Smooth muscle cell (in vitro differentiated cells): ENCODE data around the gene PMEPA1. TPM values are rescaled to one million over a fixed set of nuclear protein-coding genes. Genes with fewer than 3 reads are reported as not detected.
A peak's percentile ranks its signal among the peaks of the same experiment; 100 is the strongest.

Experiments used
- DNase-seq: peaks from one replicate; lab custom pipeline; 2025; ENCODE audit not compliant: unreplicated experiment; lab: John Stamatoyannopoulos, UW
- H2AFZ ChIP-seq: fragments of 200-600 bp; sonication (generic); 2 replicates; pipeline ENCODE4 v1.6.0; 2016; ENCODE audit warnings: antibody characterized with exemption, low read depth, mild to moderate bottlenecking
- H3F3A ChIP-seq: fragments of 200-600 bp; sonication (generic); 2 replicates; pipeline ENCODE4 v1.6.0; 2017; ENCODE audit warnings: antibody characterized with exemption, low read depth
- H3K27ac ChIP-seq: fragments of 200-600 bp; sonication (generic); 2 replicates; pipeline ENCODE4 v1.5.1; 2016; ENCODE audit warnings: low read depth, mild to moderate bottlenecking
- H3K27me3 ChIP-seq: fragments of 200-600 bp; sonication (generic); 2 replicates; pipeline ENCODE4 v1.6.1; 2016; ENCODE audit warnings: low read depth, mild to moderate bottlenecking
- H3K36me3 ChIP-seq: fragments of 200-600 bp; sonication (generic); 2 replicates; pipeline ENCODE4 v1.5.1; 2016; ENCODE audit warnings: low read depth
- H3K4me1 ChIP-seq: fragments of 200-600 bp; sonication (generic); 2 replicates; pipeline ENCODE4 v1.5.1; 2016; ENCODE audit warnings: low read depth
- H3K4me2 ChIP-seq: fragments of 200-600 bp; sonication (generic); 2 replicates; pipeline ENCODE4 v1.6.0; 2016; ENCODE audit warnings: mild to moderate bottlenecking
- H3K4me3 ChIP-seq: fragments of 200-600 bp; sonication (generic); 2 replicates; pipeline ENCODE4 v1.5.1; 2016; ENCODE audit warnings: mild to moderate bottlenecking
- H3K79me2 ChIP-seq: fragments of 200-600 bp; sonication (generic); 2 replicates; pipeline ENCODE4 v1.6.0; 2016; ENCODE audit warnings: low read depth, mild to moderate bottlenecking
- H3K9ac ChIP-seq: fragments of 200-600 bp; sonication (generic); 2 replicates; pipeline ENCODE4 v1.6.0; 2016; ENCODE audit warnings: low read depth
- H3K9me3 ChIP-seq: fragments of 200-600 bp; sonication (generic); replicated peaks from 2 replicates; pipeline ENCODE4 v1.5.1; 2016; ENCODE audit warnings: low read depth
- H4K20me1 ChIP-seq: fragments of 200-600 bp; sonication (generic); 2 replicates; pipeline ENCODE4 v1.6.0; 2016; ENCODE audit warnings: low read depth
- CTCF ChIP-seq: fragments of 200-600 bp; sonication (generic); IDR thresholded peaks from 2 replicates; pipeline ENCODE4 v1.5.1; 2017; ENCODE audit warnings: borderline replicate concordance, mild to moderate bottlenecking, antibody characterized with exemption; ENCODE audit not compliant: insufficient read depth, poor library complexity, severe bottlenecking
- WGBS: methylation state at CpG from one replicate; pipeline ENCODE4 v1.1.7; 2016; ENCODE audit warnings: low lambda C conversion rate; 5-methylcytosine and 5-hydroxymethylcytosine counted together
- polyA plus RNA-seq: library from polyadenylated mRNA; unstranded; fragments of >200 nt; fragmentation: Nextera tagmentation; extraction: Ambion mirVana; gene quantifications from 2 replicates; pipeline ENCODE4 v1.2.1, GENCODE V29; 2016
- total RNA-seq: library from RNA; depleted of rRNA; stranded (reverse); fragments of >200 nt; gene quantifications from 2 replicates; pipeline ENCODE4 v1.2.3, GENCODE V29; 2014

Gene PMEPA1
- total and polyA plus RNA-seq, 2 experiments from 2014 or later: 37.2 to 81.9 TPM

- no peak overlapping the region for H2AFZ ChIP-seq
- H3K79me2 ChIP-seq: no peaks in the 10 kb centered on the region
- no peak for DNase-seq
- TF ChIP-seq CTCF: no peak
- H3K27me3 ChIP-seq: no peaks in the 10 kb centered on the region
- H3K9ac ChIP-seq: no peak overlapping the region
- no peak overlapping the region for H3K27ac ChIP-seq
- H3F3A ChIP-seq: peaks cover 4% of the 10 kb centered on the region
- H3K4me1 ChIP-seq: peaks cover 16% of the 10 kb centered on the region
- WGBS: 92% methylated on average over 4 of the region's 4 CpGs
- no peaks in the 10 kb centered on the region for H3K9me3 ChIP-seq
- no peaks in the 10 kb centered on the region for H4K20me1 ChIP-seq
- H3K36me3 ChIP-seq: no peaks in the 10 kb centered on the region
- no peak overlapping the region for H3K4me3 ChIP-seq
- no peak overlapping the region for H3K4me2 ChIP-seq
These were observed 10.1 kb upstream of the PMEPA1 start for GRCh38 chr20:57719951-57720350.

- Histone ChIP-seq H3K36me3 (no peaks in the 10 kb centered on the region), H2AFZ (peak overlapping the region; percentile 90), H3K27me3 (no peaks in the 10 kb centered on the region), H3K9ac (peak overlapping the region; percentile 62), H3K4me1 (peaks cover 16% of the 10 kb centered on the region), H3K4me2 (peak overlapping the region; percentile 95), H3F3A (peaks cover 4% of the 10 kb centered on the region), H3K4me3 (peak overlapping the region; percentile 51), H3K79me2 (no peaks in the 10 kb centered on the region), H3K9me3 (no peaks in the 10 kb centered on the region), H4K20me1 (no peaks in the 10 kb centered on the region), H3K27ac (peak overlapping the region; percentile 79)
- peak; percentile 86 for DNase-seq
- 2% methylated on average over 30 of the region's 31 CpGs for WGBS
- no peak for TF ChIP-seq CTCF
These were observed 8.7 kb upstream of the PMEPA1 start for GRCh38 chr20:57718490-57719009.

- H3K9ac ChIP-seq: peak overlapping the region; percentile 39
- no peak overlapping the region for H2AFZ ChIP-seq
- H3K4me1 ChIP-seq: peaks cover 16% of the 10 kb centered on the region
- no peaks in the 10 kb centered on the region for H4K20me1 ChIP-seq
- H3K36me3 ChIP-seq: no peaks in the 10 kb centered on the region
- H3K4me2 ChIP-seq: peak overlapping the region; percentile 78
- peak overlapping the region; percentile 19 for H3K4me3 ChIP-seq
- H3F3A ChIP-seq: peaks cover 4% of the 10 kb centered on the region
- peaks cover under 1% of the 10 kb centered on the region for H3K79me2 ChIP-seq
- WGBS: 67% methylated on average over 11 of the region's 11 CpGs
- no peak for DNase-seq
- no peaks in the 10 kb centered on the region for H3K27me3 ChIP-seq
- no peaks in the 10 kb centered on the region for H3K9me3 ChIP-seq
- no peak for TF ChIP-seq CTCF
- peak overlapping the region; percentile 79 for H3K27ac ChIP-seq
These were observed 8.0 kb upstream of the PMEPA1 start for GRCh38 chr20:57717797-57718196.

GRCh38 chr20:57716901-57717300 is 7.1 kb upstream of the PMEPA1 start:
- H3K79me2 ChIP-seq: peaks cover 8% of the 10 kb centered on the region
- no peaks in the 10 kb centered on the region for H3K27me3 ChIP-seq
- no peak overlapping the region for H3K4me3 ChIP-seq
- 91% methylated on average over 3 of the region's 3 CpGs for WGBS
- peak overlapping the region; percentile 47 for H3K9ac ChIP-seq
- no peaks in the 10 kb centered on the region for H4K20me1 ChIP-seq
- H3K9me3 ChIP-seq: no peaks in the 10 kb centered on the region
- no peak for TF ChIP-seq CTCF
- H2AFZ ChIP-seq: no peak overlapping the region
- H3K27ac ChIP-seq: peak overlapping the region; percentile 85
- no peak overlapping the region for H3K4me2 ChIP-seq
- peaks cover 4% of the 10 kb centered on the region for H3F3A ChIP-seq
- no peaks in the 10 kb centered on the region for H3K36me3 ChIP-seq
- DNase-seq: no peak
- peaks cover 16% of the 10 kb centered on the region for H3K4me1 ChIP-seq
